ENCODE measurements around the gene RAPGEF6.

GRCh38 chr5:131644822-131645221 lies 9.8 kb upstream of the RAPGEF6 start:
- TF ChIP-seq, protein P1, sequence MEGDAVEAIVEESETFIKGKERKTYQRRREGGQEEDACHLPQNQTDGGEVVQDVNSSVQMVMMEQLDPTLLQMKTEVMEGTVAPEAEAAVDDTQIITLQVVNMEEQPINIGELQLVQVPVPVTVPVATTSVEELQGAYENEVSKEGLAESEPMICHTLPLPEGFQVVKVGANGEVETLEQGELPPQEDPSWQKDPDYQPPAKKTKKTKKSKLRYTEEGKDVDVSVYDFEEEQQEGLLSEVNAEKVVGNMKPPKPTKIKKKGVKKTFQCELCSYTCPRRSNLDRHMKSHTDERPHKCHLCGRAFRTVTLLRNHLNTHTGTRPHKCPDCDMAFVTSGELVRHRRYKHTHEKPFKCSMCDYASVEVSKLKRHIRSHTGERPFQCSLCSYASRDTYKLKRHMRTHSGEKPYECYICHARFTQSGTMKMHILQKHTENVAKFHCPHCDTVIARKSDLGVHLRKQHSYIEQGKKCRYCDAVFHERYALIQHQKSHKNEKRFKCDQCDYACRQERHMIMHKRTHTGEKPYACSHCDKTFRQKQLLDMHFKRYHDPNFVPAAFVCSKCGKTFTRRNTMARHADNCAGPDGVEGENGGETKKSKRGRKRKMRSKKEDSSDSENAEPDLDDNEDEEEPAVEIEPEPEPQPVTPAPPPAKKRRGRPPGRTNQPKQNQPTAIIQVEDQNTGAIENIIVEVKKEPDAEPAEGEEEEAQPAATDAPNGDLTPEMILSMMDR (IDR thresholded peaks at IDR 0.05): no peak
- no peak for TF ChIP-seq ZFX (IDR thresholded peaks at IDR 0.05; ENCODE audit: borderline replicate concordance)
